HG02943 (cell line): Measurements from ENCODE around the gene PRSS57.
"Not testable (repeated sequence)": the region's sequence is repeated elsewhere in the genome, so short reads cannot be mapped to it uniquely, and the experiment has no call there.

ENCODE experiments used
- ATAC-seq: cut with Tn5 transposase; IDR thresholded peaks from one replicate; pipeline ENCODE4 v1.9.1; 2021; ENCODE audit warnings: mild to moderate bottlenecking, low read depth, moderate library complexity; ENCODE audit not compliant: unreplicated experiment

PRSS57 gene

GRCh38 chr19:695352-695949 lies at the start of gene PRSS57:
TSS of gene PRSS57 (minus strand) at chr19:695452. CDS start at chr19:695430, 22 bp downstream.
- no peak for ATAC-seq

DNA sequence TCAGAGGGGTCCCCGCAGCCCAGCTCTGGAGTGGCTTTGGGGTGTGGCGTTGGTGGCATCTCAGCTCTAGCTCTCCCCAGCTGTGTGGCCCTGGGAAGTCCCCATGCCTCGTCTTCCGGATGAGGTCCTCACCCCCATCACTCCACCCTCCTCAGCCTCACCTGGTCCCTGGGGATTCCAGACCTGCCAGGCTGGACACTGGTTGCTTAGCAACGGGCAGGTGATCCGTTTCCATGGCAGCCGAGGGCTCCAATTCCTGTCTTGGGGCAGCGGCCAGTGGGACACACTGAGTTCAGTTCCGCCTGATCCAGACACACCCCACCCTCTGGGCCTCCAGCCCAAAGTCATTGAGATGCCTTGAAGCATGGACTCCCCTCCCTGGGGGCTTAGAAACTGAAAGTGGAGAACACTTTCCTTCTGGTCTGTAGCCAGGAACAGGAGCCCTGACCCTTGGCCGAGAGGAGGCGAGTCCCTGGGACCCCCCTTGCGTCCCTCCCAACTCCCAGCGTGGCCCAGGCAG lies 48.0 kb upstream of the PRSS57 start:
- no peak for ATAC-seq

- ATAC-seq, result no peak
Measured at GRCh38 chr19:742540-743075, 47.4 kb upstream of the PRSS57 start.

GRCh38 chr19:741506-742131 lies 46.4 kb upstream of the PRSS57 start:
- no peak for ATAC-seq

GRCh38 chr19:740816-741505 lies 45.7 kb upstream of the PRSS57 start:
- ATAC-seq, result not testable (repeated sequence)

DNA sequence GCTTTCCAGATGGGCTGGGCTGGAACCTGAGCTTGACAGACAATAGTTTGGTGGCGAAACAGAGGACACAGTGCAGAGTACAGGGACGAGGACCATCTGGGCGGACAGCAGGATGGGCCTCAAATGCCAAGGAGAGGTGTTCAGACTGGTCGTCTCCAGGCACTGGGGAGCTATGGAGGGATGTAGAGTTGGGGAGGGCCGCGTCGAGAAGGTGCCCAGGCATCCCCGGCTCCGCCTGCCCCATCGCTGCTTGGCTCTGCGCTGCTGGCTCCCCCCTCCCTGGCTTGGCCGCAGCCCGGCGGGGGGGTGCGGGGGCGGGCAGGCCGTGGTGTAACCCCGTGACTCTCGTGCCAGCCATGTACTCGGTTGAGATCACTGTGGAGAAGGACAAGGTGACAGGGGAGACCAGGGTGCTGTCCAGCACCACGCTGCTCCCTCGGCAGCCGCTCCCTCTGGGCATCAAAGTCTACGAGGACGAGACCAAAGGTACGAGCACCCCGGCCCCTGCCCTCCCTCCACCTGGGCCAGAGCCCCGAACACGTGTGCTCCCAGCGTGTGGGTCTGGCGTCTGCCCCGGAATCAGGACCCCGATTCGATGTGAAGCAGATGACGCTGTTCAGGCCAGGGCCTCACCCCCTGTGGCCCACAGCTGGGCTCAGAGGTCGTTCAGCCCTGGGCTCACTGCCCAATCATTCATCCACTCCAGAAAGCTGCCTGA lies 44.9 kb upstream of the PRSS57 start:
- ATAC-seq, result no peak

DNA sequence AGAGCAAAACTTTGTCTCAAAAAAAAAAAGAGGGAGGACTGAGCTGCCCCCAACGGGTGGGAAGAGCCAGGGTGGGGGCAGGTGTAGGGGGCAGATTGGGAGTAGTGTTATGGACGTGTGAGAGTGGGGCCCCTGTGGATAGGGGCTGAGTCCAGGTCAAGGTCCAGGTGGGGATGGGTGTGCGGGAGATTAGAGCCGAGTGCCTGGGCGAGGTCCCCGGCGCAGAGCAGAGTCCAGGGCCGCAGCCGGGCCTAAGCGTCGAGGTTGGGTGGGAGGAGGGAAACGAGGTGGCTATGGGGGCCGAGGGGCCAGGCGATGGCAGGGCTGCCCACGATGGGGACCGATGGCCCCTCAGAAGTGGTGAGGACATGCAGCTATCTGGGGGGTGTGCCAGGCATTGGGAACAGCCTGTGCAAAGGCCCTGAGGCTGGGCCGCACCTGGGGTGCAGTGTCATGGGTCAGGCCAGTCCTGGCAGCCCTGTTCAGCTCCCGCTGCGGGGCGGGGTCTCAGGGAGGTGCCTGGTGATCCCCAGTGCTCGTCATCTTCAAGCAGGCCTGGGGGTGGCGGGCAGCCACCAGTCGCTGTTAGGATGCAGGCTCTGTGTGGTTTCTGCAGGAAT lies 43.4 kb upstream of the PRSS57 start:
- ATAC-seq, result no peak

DNA sequence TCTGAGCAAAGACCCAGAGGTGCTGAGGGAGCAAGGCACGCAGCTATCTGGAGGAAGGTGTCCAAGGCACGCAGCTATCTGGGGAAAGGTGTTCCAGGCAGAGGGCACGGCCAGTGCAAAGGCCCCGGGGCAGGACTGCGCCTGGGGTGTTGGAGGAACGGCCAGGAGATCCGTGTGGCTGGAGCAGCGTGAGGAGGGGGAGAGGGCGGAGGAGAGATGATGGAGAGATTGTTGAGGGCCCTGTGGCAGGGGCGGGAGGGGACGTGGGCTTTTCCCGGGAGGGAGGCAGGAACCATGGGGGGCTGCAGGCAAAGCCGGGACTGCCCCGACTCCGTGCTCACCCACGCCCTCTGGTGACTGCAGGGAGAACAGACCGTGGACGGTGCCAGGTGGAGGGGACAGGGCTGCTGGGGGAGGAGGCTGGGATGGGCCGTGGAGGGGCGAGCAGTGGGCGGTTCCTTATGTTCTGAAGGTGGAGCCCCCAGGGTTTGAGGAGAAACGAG lies 42.4 kb upstream of the PRSS57 start:
- no peak for ATAC-seq

DNA sequence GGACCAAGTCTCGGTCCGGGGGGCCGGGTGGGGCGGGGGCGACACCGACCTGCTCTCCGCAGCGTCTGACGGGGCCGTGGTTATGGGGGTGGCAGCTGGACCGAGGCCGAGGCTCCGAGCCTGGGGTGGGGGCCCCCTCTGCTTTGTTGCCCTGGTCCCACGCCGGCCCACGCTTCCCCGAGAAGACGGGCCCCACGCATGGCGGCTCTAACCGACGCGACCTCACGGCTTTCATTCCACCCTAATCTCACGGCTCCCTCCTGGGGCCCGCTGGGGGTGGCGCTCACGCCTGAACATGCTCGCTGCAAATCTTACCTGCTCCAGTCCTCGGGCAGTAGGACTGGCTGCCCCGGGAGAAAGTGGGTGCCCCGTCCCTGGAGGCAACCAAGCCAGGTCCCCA lies 40.9 kb upstream of the PRSS57 start:
- no peak for ATAC-seq

DNA sequence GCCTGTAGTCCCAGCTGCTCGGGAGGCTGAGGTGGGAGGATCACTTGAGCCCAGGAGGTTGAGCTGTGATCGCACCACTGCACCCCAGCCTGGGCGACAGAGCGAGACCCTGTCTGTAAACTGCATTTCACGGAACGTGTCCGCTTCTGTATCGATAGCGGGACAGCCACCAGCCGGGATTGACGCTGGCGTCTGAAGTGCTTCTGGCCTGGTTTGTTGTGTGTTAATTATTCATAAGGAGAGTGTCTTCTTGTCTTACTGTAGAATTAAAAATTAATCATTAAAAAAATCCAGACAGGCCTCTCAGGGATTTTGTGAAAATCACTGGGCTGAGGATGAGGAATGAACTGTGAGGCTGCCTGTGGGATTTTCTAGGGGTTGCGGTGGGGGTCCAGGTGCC lies 39.5 kb upstream of the PRSS57 start:
- no peak for ATAC-seq

- ATAC-seq, result no peak
Measured at GRCh38 chr19:732148-733069, 37.2 kb upstream of the PRSS57 start.

GRCh38 chr19:731000-731399 lies 35.7 kb upstream of the PRSS57 start:
- ATAC-seq, result no peak

DNA sequence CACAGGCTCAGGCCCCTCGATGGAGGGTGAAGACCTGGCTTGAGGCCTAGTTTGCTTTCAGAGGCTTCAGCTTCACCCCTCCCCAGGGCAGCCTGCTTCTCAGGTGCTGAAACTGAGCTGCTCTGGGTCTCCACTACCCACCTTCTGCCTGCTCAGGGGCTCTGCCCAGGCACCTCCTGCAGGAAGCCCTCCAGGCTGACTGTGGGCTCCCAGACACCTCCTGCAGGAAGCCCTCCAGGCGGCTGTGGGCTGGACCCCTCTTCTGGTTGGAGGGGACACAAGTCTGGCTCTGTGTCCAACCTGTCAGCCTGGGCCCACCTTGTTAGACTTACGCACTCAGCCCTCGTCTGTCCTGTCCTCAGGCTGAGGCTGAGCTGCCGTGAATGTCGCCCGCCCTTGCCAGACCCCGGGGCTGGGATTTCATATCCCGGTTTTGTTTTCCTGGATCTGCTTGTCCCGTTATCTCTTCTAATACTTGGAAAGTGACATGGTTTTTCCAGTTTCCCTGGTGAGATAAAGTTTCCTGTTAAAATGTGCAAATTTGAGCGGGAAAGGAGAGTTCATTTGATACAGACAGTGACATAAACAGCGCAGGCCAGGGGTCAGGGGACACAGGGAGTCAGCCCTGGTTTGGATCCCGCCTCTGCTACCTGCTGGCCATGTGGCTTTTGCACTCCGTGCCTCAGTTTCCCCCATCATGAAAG lies 34.9 kb upstream of the PRSS57 start:
- no peak for ATAC-seq

DNA sequence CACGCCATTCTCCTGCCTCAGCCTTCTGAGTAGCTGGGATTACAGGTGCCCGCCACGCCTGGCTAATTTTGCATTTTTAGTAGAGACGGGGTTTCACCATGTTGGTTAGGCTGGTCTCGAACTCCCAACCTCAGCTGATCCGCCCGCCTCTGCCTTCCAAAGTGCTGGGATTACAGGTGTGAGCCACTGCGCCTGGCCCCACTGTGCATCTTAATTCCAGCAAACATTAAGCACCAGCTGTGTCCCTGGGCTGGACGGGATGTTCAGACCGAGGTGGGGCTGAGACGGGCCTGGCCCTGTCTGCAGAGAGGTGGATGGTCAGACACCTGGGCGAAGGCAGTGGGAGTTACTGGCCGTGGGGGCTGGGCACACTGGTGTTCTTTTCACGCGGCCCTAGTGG lies 34.3 kb upstream of the PRSS57 start:
- not testable (repeated sequence) for ATAC-seq

- ATAC-seq, result no peak
Measured at GRCh38 chr19:728011-728410, 32.8 kb upstream of the PRSS57 start.

GRCh38 chr19:726993-727956 lies 32.0 kb upstream of the PRSS57 start:
- no peak for ATAC-seq

DNA sequence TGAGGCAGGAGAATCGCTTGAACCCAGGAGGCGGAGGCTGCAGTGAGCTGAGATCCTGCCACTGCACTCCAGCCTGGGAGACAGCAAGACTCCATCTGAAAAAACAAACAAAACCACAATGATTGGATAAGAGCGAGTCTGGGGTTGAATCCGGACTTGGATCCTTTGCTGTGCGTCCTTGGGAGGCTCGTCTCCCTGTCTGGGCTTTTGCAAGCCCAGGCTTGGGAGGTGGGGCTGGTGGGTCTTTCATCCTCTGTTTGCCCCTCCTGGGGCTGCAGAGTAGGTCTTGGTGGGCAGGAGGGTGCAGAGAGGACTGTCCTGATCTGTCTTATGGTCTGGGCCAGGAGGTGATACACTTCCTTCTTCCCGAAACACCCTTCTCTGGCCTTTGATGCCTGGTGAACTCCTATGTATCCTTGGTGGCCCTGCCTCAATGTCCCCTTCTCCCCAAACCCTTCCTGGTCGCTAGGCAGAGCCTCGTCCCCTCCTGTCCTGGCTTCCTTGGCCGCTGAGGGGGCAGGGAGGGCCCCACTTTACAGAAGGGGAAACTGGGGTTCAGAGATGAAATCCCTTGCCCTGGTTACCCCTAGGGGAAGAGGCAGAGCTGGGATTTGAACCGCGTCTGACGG lies 30.3 kb upstream of the PRSS57 start:
- no peak for ATAC-seq
